ENCODE data around the gene ARHGAP6. TPM values are rescaled to one million over a fixed set of nuclear protein-coding genes. Genes with fewer than 3 reads are reported as not detected.

ARHGAP6 gene
- total and polyA plus RNA-seq, 9 of the 15 experiments (the other 6 are each of a cell fraction or from before 2014, with no cell fraction given), result 12.5 to 63.6 (median 41.8) TPM

DNA sequence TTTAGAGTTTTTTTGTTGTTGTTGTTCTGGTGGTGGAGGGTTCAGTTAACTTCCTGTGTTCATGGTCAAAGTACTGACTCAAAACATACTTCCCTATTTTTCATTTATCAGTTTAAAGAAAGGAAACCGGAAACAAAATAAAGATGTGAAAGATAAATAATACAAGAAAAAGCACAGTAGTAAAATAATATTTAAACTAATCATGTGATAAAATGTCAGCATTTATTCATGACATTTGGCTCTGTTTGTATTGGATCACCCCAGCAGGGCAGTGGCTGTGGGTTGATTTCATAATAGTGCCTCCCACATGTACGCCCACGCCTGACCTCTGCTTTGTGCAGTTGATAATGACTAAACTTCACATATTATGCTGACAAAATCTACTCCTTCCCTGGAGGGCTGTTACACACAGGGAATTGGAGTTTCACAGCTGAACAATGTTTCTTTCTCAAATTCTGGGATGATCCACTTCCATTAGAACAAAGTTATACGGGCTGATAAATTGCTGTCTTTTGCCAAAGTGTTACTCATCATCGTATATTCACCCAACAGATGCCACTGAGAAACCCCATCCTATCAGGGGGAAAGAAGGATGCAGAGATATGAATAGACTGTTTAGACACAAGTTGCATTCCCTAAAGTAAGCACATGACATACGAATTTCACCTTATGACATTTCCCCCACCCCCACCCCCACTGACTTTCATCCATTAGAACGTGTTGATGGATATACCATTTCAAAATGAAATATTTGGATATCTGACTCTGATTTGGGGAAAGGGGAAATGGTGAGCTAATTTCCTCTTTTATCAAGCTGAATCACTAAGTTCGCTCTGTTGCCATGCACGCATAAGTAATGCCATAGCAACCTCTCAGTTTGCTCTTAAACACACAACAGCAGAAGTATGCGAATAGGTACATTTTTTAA is 324.2 kb downstream of the ARHGAP6 start (continued):
- TF ChIP-seq PBX2 (CRISPR knock-in tag; IDR thresholded peaks at IDR 0.05; ENCODE audit: low read depth) (no peak), PBX2 (tag; conservative IDR thresholded peaks at IDR 0.05; ENCODE audit: low read depth) (peak; percentile 61; the same call in 1 of the 2 replicates), POLR2AphosphoS5 (IDR thresholded peaks at IDR 0.05; ENCODE audit: control insufficient read depth, insufficient read depth, low read depth, low read length) (no peak), BDP1 (IDR thresholded peaks at IDR 0.05; ENCODE audit: insufficient read depth, insufficient read length) (no peak), TRIM24 (IDR thresholded peaks at IDR 0.05) (peak; percentile 53 to 66; a peak in 3 of 4 replicates), ZBTB33 (CRISPR knock-in tag; IDR thresholded peaks at IDR 0.05) (no peak), FOXK2 (conservative IDR thresholded peaks at IDR 0.05 in 1 of 2, IDR thresholded peaks at IDR 0.05 in 1 of 2; ENCODE audit: low read depth in 2 of 2) (no peak; a peak in 1 of 4 replicates), HDAC3 (IDR thresholded peaks at IDR 0.05; ENCODE audit: borderline replicate concordance, partially characterized antibody) (peak; percentile 49), SMARCA5 (IDR thresholded peaks at IDR 0.05) (no peak), ZBTB5 (IDR thresholded peaks at IDR 0.05) (no peak), TFAM (CRISPR knock-in tag; conservative IDR thresholded peaks at IDR 0.05) (no peak), TRIM25 (IDR thresholded peaks at IDR 0.05; ENCODE audit: borderline replicate concordance) (no peak)
- TF ChIP-seq, protein P1, sequence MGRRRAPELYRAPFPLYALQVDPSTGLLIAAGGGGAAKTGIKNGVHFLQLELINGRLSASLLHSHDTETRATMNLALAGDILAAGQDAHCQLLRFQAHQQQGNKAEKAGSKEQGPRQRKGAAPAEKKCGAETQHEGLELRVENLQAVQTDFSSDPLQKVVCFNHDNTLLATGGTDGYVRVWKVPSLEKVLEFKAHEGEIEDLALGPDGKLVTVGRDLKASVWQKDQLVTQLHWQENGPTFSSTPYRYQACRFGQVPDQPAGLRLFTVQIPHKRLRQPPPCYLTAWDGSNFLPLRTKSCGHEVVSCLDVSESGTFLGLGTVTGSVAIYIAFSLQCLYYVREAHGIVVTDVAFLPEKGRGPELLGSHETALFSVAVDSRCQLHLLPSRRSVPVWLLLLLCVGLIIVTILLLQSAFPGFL (CRISPR knock-in tag; IDR thresholded peaks at IDR 0.05), result no peak
- TF ChIP-seq, protein P2, sequence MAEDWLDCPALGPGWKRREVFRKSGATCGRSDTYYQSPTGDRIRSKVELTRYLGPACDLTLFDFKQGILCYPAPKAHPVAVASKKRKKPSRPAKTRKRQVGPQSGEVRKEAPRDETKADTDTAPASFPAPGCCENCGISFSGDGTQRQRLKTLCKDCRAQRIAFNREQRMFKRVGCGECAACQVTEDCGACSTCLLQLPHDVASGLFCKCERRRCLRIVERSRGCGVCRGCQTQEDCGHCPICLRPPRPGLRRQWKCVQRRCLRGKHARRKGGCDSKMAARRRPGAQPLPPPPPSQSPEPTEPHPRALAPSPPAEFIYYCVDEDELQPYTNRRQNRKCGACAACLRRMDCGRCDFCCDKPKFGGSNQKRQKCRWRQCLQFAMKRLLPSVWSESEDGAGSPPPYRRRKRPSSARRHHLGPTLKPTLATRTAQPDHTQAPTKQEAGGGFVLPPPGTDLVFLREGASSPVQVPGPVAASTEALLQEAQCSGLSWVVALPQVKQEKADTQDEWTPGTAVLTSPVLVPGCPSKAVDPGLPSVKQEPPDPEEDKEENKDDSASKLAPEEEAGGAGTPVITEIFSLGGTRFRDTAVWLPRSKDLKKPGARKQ (CRISPR knock-in tag; IDR thresholded peaks at IDR 0.05), result no peak
